ENCODE results near the gene GSAP.
A peak's percentile ranks its signal among the peaks of the same experiment; 100 is the strongest.

Gene GSAP

DNA sequence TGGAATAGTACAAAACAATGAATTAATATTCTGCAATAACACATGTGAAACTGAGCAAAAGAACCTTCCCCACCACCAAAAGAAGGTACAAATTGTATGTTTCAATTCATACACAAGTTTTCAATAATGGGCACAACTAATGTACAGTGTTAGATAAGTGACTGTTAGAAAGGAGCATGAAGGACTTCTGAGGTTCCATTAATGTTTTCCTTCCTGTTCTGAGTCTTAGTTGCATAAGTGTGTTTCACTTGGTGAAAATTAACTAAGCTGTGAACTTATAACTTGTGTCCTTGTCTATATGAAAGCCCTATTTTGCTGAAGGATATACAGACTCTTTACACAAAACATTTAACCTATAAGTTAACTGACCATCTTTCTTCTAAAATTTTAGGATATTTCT lies 8.2 kb downstream of the GSAP start:
- Mint-ChIP-seq H3K36me3 (peaks cover 4% of the 10 kb centered on the region), H3K4me1 (peaks cover 3% of the 10 kb centered on the region), H3K9me3 (no peaks in the 10 kb centered on the region), H3K27me3 (peaks cover 2% of the 10 kb centered on the region), H3K4me3 (no peak overlapping the region), H3K27ac (no peak overlapping the region)
- DNase-seq: no peak
- CTCF ChIA-PET: no interaction called here

DNA sequence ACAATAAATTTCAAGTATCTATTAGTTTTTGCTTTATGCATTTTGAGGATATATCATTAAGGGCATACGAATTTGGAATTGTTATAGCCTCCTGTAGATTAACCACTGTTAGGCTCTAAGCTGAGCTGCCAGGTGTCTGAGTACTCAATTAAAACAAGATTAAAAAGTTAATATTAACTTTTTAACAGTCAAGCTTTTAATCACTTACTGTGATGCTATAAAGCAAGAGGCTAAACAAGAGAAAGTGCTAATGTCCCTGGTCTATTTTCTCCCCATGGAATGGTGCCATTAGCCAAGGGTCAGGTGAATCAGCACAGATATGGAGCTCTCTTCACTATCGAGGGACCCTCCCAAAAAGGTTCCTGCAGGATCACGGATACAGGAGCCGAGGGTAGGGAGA lies 9.7 kb downstream of the GSAP start:
- H3K4me3 Mint-ChIP-seq: no peak overlapping the region
- H3K27me3 Mint-ChIP-seq: no peaks in the 10 kb centered on the region
- no peak for DNase-seq
- no peaks in the 10 kb centered on the region for H3K4me1 Mint-ChIP-seq
- H3K36me3 Mint-ChIP-seq: peaks cover 1% of the 10 kb centered on the region
- CTCF ChIA-PET: no interaction called here
- H3K27ac Mint-ChIP-seq: no peak overlapping the region
- H3K9me3 Mint-ChIP-seq: no peaks in the 10 kb centered on the region

DNA sequence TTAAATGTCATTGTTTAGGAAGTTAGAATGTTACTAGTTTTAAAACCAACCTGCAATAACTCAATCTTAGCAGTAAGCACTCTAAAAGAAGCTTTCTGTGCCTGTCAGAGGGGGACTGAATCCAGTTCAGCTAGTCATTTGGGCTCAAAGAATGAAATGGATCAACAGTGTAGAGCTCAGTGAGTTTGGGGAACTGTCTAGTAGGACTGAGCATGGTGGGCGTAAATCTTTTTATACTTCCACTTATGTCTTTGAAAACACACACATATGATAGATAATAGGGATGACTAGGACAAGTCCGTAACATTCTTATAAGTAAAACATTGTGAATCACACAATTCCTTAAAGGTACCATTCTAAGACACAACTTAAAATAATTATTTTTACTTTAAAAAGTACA lies 11.5 kb downstream of the GSAP start:
- Mint-ChIP-seq H3K27ac (no peak overlapping the region), H3K27me3 (no peaks in the 10 kb centered on the region), H3K9me3 (no peaks in the 10 kb centered on the region), H3K4me3 (no peak overlapping the region), H3K4me1 (no peaks in the 10 kb centered on the region), H3K36me3 (peaks cover 7% of the 10 kb centered on the region)
- DNase-seq: no peak
- CTCF ChIA-PET: no interaction called here

DNA sequence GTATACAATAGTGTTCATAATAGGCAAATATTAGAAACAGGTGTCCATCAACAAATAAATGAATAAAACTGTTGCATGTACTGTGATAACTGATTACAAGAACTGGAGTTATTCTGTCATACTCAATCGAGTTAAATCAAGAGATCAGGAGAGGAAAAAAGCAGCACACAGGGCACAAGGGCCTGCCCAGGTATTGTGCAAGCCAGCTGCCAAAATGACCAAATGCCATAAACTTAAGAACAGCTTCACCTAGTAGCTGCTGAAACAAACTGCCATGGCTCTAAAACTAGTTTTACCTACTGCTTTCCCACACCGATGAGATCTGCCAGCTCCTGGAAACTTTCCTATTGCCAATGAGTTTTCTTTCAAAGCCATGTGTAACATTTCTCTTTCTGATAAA lies 12.2 kb downstream of the GSAP start:
- H3K36me3 Mint-ChIP-seq: peaks cover 10% of the 10 kb centered on the region
- no peak overlapping the region for H3K27ac Mint-ChIP-seq
- CTCF ChIA-PET: no interaction called here
- H3K4me1 Mint-ChIP-seq: no peaks in the 10 kb centered on the region
- H3K9me3 Mint-ChIP-seq: no peaks in the 10 kb centered on the region
- DNase-seq: no peak
- no peak overlapping the region for H3K4me3 Mint-ChIP-seq
- no peaks in the 10 kb centered on the region for H3K27me3 Mint-ChIP-seq

DNA sequence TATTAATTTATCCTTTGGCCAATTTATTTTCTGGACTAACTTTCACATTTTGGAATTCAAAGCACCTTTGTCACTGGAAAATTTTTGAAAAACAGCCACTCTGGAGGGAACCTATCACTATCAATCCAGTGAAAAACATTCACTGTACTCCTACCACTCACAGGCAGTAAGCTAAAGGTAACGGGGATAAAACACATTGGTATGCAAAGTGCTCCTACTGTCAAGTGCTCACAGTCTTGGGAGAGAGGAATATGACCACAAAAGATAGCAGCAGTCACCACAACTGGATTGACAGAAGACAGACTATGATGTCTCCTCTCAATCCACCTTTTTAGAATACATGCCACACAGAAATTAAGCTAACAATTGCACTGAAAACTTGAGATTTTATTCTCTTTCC lies 13.3 kb downstream of the GSAP start:
- Mint-ChIP-seq H3K27me3 (no peaks in the 10 kb centered on the region), H3K4me1 (no peaks in the 10 kb centered on the region), H3K4me3 (no peak overlapping the region), H3K9me3 (no peaks in the 10 kb centered on the region), H3K27ac (no peak overlapping the region), H3K36me3 (peaks cover 10% of the 10 kb centered on the region)
- CTCF ChIA-PET: no interaction called here
- no peak for DNase-seq

DNA sequence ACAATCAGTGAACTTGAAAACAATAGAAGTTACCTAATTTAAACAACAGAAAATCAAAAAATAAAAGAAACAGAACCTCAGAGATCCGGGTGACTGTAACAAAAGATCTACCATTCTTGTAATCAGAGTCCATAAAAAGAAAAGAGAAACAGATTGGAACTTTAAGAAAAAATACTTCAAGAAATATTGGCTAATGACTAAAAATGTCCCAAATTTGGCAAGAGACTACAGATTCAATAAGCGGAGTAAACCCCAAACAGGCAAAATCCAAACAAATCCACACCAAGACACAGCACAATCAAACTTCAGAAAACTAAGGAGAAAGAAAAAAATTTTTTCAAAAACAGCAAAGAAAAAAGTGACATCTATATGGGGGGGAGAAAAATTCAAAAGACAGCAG lies 15.1 kb downstream of the GSAP start:
- H3K27ac Mint-ChIP-seq: no peak overlapping the region
- H3K4me3 Mint-ChIP-seq: no peak overlapping the region
- CTCF ChIA-PET: no interaction called here
- H3K9me3 Mint-ChIP-seq: no peaks in the 10 kb centered on the region
- no peak for DNase-seq
- H3K4me1 Mint-ChIP-seq: no peaks in the 10 kb centered on the region
- peaks cover 19% of the 10 kb centered on the region for H3K36me3 Mint-ChIP-seq
- no peaks in the 10 kb centered on the region for H3K27me3 Mint-ChIP-seq

DNA sequence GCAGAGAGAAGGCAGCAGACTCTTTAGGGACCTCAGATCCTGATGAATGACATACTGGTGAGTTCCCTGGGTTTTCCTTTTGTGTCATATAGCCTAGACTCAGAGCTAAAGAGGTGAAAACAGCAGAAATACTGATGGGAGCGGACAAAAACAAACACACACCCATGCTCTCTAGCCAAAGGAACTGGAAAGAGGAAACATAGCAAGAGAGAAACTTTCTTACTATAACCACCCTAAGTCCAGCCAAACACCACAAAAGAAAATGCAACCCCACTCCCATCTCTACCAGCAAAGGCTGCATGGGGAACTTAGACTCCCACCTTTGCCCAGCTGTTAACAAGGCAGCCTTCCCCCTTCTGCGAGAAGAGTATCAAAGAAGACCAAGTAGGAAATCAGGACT lies 16.3 kb downstream of the GSAP start:
- H3K36me3 Mint-ChIP-seq: peaks cover 22% of the 10 kb centered on the region
- H3K27me3 Mint-ChIP-seq: no peaks in the 10 kb centered on the region
- H3K27ac Mint-ChIP-seq: no peak overlapping the region
- no peaks in the 10 kb centered on the region for H3K9me3 Mint-ChIP-seq
- DNase-seq: no peak
- CTCF ChIA-PET: no interaction called here
- H3K4me3 Mint-ChIP-seq: no peak overlapping the region
- no peaks in the 10 kb centered on the region for H3K4me1 Mint-ChIP-seq

DNA sequence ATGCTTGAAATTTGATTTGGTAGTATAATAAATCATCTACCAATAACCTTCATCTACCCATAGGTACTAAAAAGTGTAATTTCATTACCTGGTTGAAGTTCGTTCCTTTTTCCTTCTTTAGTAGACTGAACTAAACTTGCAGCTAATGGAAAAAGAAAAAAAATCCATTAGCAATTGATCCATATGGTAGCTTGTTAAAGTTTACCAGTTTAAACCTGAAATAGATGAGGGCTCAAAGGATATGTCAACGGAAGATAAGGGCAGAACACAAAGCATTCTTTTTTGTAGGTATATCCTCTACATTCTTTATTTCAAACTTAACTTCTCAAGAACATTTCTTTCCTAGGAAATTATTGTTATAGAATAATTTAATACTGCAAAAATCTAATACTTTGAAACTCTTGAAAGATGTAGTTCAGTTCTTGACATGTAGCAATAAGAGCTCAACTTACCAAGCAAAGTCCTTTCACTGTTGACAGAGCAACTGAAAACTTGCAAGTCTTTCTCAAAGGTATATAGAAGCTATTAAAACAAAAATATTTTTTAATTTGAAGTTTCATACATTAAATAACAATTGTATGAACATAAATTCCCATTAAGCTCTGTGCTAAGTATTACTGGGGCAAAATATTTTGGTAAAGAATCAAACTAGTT lies 19.1 kb downstream of the GSAP start:
- Mint-ChIP-seq H3K27me3 (no peaks in the 10 kb centered on the region), H3K9me3 (no peaks in the 10 kb centered on the region), H3K27ac (no peak overlapping the region), H3K4me1 (peaks cover 16% of the 10 kb centered on the region), H3K4me3 (no peak overlapping the region), H3K36me3 (peaks cover 29% of the 10 kb centered on the region)
- no peak for DNase-seq
- CTCF ChIA-PET: no interaction called here

DNA sequence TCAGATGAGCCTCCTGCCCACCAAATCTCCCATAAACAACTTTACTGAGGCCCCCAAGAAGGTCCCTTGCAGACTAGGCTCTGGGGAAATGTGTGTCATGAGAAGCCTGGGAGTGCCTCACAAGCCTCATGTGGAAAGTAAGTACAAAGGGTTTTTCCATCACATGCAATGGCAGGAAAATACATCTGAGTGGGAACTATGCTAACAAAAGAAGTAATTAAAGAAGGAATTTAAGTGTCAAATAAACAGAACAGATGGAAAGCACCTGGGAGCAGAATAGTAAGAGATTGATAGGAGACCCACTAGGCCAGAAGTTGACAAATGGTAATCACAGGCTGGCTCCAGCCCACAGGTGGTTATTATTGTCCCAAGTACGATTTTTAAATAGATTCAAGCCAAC lies 20.5 kb downstream of the GSAP start:
- Mint-ChIP-seq H3K9me3 (no peaks in the 10 kb centered on the region), H3K36me3 (peaks cover 30% of the 10 kb centered on the region), H3K4me1 (peaks cover 20% of the 10 kb centered on the region), H3K4me3 (no peak overlapping the region), H3K27me3 (no peaks in the 10 kb centered on the region), H3K27ac (no peak overlapping the region)
- CTCF ChIA-PET: no interaction called here
- DNase-seq: no peak

DNA sequence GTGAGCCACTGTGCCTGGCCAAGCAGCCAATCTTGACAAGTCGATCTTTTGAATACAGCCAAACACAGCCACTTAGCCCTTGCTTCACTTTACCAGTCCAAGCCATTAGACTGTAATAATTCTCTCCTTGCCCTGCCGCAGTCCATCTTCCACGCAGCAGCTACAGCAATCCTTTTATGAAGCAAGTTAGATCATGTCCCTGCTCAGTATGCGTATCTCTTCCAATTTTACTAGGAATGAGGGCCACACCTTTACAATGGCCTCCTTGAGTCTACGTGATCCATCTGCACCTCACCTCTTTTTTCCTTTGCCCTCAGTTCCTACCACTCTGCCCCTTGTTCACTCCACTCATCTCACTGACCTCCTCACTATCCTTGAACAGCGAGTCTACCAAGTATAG lies 22.2 kb downstream of the GSAP start:
- H3K27ac Mint-ChIP-seq: no peak overlapping the region
- CTCF ChIA-PET: no interaction called here
- H3K27me3 Mint-ChIP-seq: no peaks in the 10 kb centered on the region
- peaks cover 29% of the 10 kb centered on the region for H3K36me3 Mint-ChIP-seq
- no peak for DNase-seq
- H3K4me1 Mint-ChIP-seq: peaks cover 22% of the 10 kb centered on the region
- H3K9me3 Mint-ChIP-seq: no peaks in the 10 kb centered on the region
- H3K4me3 Mint-ChIP-seq: no peak overlapping the region

DNA sequence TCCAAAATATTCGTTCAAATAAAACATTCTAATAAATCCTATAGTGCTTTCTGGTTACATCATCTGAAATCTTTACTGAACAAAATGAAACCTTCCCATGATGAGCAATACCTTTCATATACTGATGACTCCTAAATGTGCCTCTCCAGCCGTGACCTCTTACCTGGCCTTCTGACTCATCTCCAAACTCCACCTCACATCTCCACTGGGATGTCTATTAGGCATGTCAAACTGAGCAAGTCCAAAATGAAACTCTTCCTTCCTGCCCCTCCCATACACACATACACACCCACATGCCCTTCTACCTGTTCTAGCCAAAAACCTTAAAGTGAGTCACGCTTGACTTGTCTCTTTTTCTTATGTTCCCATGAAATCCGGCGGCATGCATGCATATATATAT lies 22.9 kb downstream of the GSAP start:
- peaks cover 2% of the 10 kb centered on the region for H3K9me3 Mint-ChIP-seq
- peak overlapping the region; percentile 1 for H3K27ac Mint-ChIP-seq

DNA sequence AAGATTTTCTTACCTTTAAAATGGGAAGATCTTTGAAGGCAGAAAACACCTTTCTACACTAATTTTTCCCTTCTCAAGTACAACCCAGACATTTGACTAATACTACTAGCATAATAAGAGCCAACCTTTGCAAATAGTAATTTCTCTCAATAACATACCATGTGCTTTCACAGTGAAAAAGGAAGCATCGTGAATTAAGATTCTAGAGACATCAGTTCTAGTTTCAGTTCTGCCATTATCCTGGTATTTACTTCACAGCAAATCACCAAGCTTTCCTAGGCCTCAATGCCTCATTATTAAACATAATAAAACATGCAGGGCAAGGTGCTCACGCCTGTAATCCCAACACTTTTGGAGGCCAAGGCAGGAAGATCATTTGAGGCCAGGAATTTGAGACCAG lies 24.9 kb downstream of the GSAP start:
- Mint-ChIP-seq H3K27me3 (no peaks in the 10 kb centered on the region), H3K9me3 (peaks cover 2% of the 10 kb centered on the region), H3K4me1 (peaks cover 35% of the 10 kb centered on the region), H3K4me3 (no peak overlapping the region), H3K27ac (no peak overlapping the region), H3K36me3 (peaks cover 26% of the 10 kb centered on the region)
- DNase-seq: no peak
- CTCF ChIA-PET: no interaction called here

More for the DNA sequence above, 22.9 kb downstream of the GSAP start:
- peaks cover 31% of the 10 kb centered on the region for H3K36me3 Mint-ChIP-seq
- peaks cover 23% of the 10 kb centered on the region for H3K4me1 Mint-ChIP-seq
- no peak overlapping the region for H3K4me3 Mint-ChIP-seq
- no peaks in the 10 kb centered on the region for H3K27me3 Mint-ChIP-seq
- CTCF ChIA-PET: no interaction called here
- DNase-seq: peak; percentile 33

DNA sequence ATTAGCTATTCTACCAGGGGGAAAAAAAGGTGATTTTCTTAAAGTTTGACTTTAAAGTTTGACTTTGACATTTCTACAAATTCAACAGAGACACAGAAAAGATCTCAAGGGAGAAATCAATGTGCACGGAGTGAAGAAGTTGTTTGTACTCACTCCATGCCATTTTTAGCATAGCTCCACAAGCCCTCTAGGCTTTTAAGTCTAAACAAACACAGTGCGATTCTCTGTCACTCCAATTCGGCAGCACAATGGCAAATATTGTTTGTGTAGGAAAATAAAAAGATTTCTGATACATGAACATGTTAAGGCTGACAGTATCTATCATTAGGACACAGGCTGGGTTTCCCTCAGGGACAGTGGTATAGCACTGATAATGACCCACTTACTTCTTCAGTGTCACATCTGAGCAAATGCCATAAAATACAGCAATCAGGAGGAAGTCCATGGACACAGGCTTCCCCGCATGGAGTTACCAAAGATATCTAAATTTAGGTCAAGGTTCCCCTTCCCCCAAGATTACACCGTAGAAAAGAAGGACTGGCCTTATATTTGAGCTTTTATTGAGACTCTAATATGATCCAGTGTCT lies 28.0 kb downstream of the GSAP start:
- peaks cover 2% of the 10 kb centered on the region for H3K9me3 Mint-ChIP-seq
- peaks cover 26% of the 10 kb centered on the region for H3K4me1 Mint-ChIP-seq
- H3K27ac Mint-ChIP-seq: no peak overlapping the region
- peaks cover 21% of the 10 kb centered on the region for H3K36me3 Mint-ChIP-seq
- CTCF ChIA-PET: no interaction called here
- H3K4me3 Mint-ChIP-seq: no peak overlapping the region
- no peaks in the 10 kb centered on the region for H3K27me3 Mint-ChIP-seq
- DNase-seq: no peak

DNA sequence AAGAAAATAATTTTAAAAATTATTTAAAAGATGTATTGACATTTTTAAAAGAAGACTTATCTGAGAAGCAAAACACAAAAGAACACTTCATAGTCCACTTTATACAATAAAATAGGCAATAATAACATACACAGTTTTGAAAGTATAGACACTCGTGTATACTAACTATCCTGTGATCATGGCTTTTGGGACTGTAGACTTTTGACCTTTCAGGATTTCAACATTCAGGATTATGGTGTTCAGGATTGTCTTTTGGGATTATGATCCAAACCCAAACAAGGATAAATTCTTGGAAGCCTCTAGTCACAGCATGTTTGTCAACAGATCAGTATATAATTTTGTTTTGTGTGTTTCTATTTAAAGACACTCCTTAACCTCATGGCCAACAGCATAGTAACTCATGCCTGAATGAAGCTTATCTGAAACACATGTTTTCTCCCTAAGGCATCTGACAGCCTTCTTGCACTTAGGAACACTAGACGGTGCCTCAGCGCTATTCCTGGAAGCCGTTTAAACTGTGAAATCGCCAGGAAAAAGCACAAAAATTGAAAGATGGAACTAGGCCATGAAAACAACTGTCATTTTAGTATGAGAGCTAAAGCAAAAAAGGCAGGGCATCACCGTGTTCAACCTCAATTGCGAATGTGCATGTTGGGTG lies 29.9 kb downstream of the GSAP start:
- Mint-ChIP-seq H3K27me3 (no peaks in the 10 kb centered on the region), H3K27ac (no peak overlapping the region), H3K4me3 (no peak overlapping the region), H3K4me1 (peaks cover 18% of the 10 kb centered on the region), H3K9me3 (peaks cover 2% of the 10 kb centered on the region), H3K36me3 (peaks cover 24% of the 10 kb centered on the region)
- CTCF ChIA-PET: no interaction called here
- DNase-seq: no peak

DNA sequence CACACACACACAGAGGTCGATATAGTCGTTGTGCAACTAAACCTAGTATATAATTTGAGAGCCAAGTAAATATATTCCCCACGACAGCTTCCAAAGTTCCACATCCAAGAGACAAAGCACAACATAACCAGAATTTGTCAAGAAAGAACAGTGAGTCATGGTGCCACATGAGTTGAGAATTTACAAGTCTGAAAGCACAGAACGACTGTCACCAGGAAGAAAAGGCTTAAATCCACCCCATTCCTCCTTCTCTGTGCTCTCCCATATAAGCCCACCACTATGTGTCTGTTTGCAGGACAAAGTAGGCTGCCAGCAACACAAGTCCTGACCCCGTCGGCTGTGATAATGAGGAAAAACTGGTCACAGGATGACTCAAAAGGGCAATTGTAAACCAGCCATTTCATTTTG lies 32.8 kb downstream of the GSAP start:
- no peak overlapping the region for H3K27ac Mint-ChIP-seq

More for the DNA sequence above, 32.8 kb downstream of the GSAP start:
- no peak for DNase-seq
- peaks cover 13% of the 10 kb centered on the region for H3K4me1 Mint-ChIP-seq
- H3K27me3 Mint-ChIP-seq: no peaks in the 10 kb centered on the region
- CTCF ChIA-PET: no interaction called here
- peaks cover 23% of the 10 kb centered on the region for H3K36me3 Mint-ChIP-seq
- H3K4me3 Mint-ChIP-seq: no peak overlapping the region
- no peaks in the 10 kb centered on the region for H3K9me3 Mint-ChIP-seq

All from activated naive CD4-positive, alpha-beta T cell treated with anti-CD3 and anti-CD28 coated beads, Interleukin-2, amount 10 ng/mL, durations not matched to agents 7 days and 5 days (primary cell).